GM10248 (cell line): ENCODE results near the gene PDIA6.

ENCODE experiments used
- CTCF ChIA-PET: fragments of 300-600 bp; sonication (Branson Sonifier 250); formaldehyde crosslinking; extraction: SDS; loops from one replicate; lab custom pipeline; 2021; ENCODE audit warnings: antibody characterized with exemption; lab: Yijun Ruan, JAX
- POLR2A ChIA-PET: fragments of 350-650 bp; sonication (Branson Sonifier 250); formaldehyde crosslinking; extraction: SDS; loops from one replicate; lab custom pipeline; 2020; ENCODE audit warnings: antibody characterized with exemption; lab: Yijun Ruan, JAX
- DNase-seq: peaks from one replicate; pipeline ENCODE4 v3.0.0; 2012; ENCODE audit errors: extremely low spot score
- CTCF ChIP-seq: IDR thresholded peaks from 2 replicates; pipeline ENCODE4 v1.5.1; 2012; ENCODE audit warnings: mild to moderate bottlenecking, low read depth; ENCODE audit errors: extremely low read depth, missing control alignments, control extremely low read depth

The PDIA6 gene

GRCh38 chr2:10792660-10793400 lies 19.8 kb downstream of the PDIA6 start:
- ChIA-PET POLR2A (no interaction called here), CTCF (interaction anchor here (0.7 to 3.4 kb wide), 2 partner anchors 11 to 40 kb away, joined by 3 to 9 read pairs; no protein-coding TSS in a partner anchor)
- no peak for DNase-seq
- no peak for TF ChIP-seq CTCF

GRCh38 chr2:10792001-10792634 lies 20.5 kb downstream of the PDIA6 start:
- peak; percentile 22 for DNase-seq
- TF ChIP-seq CTCF: no peak
- ChIA-PET POLR2A (no interaction called here), CTCF (interaction anchor here (0.7 to 3.4 kb wide), 5 partner anchors 9 to 41 kb away, joined by 3 to 10 read pairs (median 4); no protein-coding TSS in a partner anchor)

GRCh38 chr2:10790228-10790973 lies 22.2 kb downstream of the PDIA6 start:
- POLR2A ChIA-PET: interaction anchor here (0.6 kb wide), 1 partner anchor 733 kb away, joined by 3 read pairs; no protein-coding TSS in a partner anchor
- no peak for DNase-seq
- no peak for TF ChIP-seq CTCF
- CTCF ChIA-PET: interaction anchor here (1.4 to 3.4 kb wide), 3 partner anchors 8 to 42 kb away, joined by 4 to 10 read pairs (median 9); no protein-coding TSS in a partner anchor

- no peak for TF ChIP-seq CTCF
- DNase-seq: no peak
- ChIA-PET CTCF (interaction anchor here (0.9 kb wide), 1 partner anchor 42 kb away, joined by 3 read pairs; no protein-coding TSS in a partner anchor), POLR2A (interaction anchor here (0.6 kb wide), 1 partner anchor 282 kb away, joined by 5 read pairs; no protein-coding TSS in a partner anchor)
Observed at GRCh38 chr2:10788855-10789254, 23.7 kb downstream of the PDIA6 start.

- TF ChIP-seq CTCF: peak; percentile 41
- CTCF ChIA-PET: interaction anchor here (0.8 to 1.2 kb wide), 3 partner anchors 10 to 157 kb away, joined by 3 read pairs; no protein-coding TSS in a partner anchor
- DNase-seq: peak; percentile 30
- POLR2A ChIA-PET: no interaction called here
Observed at GRCh38 chr2:10787176-10787968, 25.2 kb downstream of the PDIA6 start.
